NCI-H82 treated with DMSO at 0.1 percent for 48 hours (cell line): ENCODE results near the gene ELL.
A peak's percentile ranks its signal among the peaks of the same experiment; 100 is the strongest.

ENCODE experiments used
- DNase-seq: peaks from one replicate; lab custom pipeline; 2025; ENCODE audit not compliant: unreplicated experiment; lab: John Stamatoyannopoulos, UW

ELL gene

DNA sequence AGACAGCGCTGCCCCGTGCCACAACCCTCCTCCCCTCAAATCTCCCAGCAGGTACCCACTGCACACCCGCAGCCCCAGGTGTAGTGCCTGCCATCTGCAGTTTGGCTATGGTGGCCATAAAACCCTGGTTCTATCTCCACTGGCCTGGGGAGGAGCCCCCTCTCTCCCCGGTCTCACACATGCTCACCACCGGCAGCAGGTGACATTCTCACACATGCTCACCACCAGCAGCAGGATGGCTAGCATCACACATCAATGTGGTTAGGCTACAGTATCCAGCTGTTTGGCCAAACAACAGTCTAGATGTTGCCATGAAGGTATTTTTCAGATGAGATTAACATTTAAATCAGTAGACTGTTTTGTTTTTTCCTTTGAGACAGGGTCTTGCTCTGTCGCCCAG lies 31.1 kb downstream of the ELL start:
- DNase-seq, result no peak

DNA sequence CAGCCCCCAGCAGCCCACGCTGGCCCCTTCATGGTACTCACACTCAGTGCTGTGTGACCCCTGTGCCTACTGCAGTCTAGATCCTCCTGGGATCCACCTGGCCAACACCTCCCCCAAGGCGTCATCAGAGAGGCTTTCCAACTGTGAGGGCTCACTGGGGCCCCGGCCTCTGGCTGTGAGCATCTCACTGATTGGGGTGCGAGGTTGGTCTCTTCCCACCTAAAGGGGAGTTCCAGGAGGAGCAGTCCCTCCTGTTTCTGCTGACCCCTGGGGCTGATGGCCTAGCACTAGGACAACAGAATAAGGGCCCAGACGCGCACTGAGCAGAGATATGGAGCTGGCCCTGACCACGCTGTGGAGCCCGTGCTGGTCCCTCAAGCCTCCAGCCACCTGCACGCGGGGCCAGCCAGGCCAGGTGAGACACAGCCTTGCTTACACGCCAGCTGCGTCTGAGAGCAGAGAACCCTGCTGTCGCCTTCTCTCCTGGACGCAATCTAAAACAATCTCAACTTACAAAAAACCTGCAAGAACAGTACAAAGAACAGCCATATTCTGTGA lies 32.2 kb downstream of the ELL start:
- DNase-seq, result no peak

DNA sequence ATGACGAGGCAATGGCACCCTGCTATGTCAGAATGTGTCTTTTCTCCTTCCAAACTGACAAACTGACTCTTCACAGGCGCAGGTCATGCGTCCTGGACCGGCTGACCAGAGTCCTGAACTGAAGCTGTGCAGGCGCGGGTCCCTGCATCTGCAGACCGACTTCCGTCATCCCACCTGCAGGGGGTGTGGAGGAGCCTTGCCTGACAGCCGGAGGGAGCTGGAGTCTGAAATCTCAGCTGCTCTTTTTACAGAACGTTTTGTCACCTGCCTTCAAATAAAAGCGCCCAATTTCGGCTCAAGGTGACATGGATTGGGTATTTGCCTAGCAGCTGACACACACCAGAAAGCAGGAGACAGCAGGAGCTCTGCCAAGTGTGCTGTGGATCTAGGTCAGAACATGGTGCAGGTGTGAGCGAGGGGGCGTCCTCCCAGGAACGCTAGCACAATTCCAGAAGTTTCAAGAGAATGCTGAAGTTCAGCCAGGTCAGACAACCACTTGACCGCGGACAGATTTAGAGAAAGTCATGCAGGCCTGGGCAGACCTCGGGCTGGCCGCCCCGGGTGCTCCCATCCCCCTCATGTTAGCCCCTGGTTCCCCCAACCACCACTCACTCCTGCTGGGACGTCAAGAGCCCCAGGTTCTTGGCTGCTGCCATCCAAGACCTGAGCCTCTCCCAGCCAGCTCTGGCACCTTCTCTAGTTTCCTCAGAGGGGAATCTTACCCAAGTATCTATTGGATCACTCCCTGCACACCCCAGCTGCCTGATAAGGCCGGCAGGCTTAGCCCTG lies 32.8 kb downstream of the ELL start:
- DNase-seq, result no peak

DNA sequence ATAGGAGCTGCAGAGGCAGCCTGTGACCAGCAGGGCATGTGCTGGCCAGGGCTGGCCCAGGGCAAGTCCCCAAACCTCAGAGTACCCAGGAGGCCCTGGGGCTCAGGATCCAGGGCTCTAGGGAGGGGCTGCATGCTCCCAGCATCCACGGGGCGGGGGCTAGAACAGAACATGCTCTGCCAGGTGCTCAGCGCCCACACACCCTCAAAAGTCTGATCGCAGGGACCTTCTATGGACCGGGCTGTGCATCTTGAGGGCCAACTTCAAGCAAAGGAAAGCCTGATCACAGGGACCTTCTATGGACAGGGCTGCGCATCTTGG lies 33.5 kb downstream of the ELL start:
- DNase-seq, result no peak

DNA sequence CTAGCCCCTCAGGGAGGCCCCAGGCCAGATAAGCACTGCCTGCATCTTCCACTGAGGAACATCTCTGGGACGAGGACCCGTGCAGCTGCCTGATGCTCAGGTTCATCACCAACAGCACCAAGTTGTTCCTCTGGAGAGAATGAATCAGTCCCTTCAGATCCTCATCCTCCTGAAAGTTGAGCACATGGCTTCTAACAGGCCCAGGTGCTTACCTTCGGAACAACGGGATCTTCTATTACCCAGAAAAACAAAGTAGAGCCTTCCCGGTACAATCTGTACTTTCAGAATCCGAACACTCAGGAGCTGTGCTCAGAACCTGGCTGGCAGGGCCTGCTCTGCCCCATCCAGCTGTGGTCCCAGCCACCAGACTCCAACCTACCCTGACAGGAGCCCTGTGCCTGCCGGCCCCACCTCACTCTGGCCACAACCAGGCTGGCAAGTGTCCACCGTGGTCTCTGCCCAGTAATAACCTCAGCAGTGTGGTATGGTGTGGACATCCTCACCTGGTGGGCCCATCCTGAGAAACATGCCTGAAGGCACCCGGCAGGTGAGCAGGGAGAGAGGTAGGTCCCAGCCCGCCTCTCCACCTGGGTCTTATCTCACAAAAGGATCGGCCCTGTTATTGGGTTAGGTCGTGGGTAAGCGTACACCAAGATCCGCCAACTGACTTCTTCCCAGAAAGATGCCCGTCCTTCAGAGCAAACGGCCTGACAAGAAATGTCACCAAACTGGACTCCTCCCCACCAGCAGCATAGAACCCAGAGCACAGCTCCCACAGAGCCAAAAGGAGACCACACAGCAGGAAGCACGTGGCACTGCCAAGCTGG lies 34.1 kb downstream of the ELL start:
- no peak for DNase-seq

DNA sequence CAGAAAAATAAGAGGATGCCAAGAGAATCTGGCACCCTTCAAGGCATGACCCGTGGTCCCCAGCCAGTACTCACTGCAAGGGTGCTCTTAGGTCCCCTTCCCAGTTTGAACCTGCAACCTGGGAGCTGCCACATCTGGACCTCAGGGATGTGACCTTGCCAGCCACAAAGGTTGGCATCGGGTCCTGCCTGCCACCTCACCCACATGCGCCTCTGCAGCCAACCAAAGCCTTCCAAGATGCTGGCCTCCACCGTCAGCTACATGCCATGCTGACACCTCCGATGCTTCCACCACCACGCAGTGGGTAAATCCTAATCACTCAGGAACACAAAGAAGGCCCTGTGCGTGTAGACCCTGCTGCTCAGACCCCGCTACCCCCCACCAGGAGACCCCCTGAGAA lies 35.1 kb downstream of the ELL start:
- DNase-seq, result no peak

DNA sequence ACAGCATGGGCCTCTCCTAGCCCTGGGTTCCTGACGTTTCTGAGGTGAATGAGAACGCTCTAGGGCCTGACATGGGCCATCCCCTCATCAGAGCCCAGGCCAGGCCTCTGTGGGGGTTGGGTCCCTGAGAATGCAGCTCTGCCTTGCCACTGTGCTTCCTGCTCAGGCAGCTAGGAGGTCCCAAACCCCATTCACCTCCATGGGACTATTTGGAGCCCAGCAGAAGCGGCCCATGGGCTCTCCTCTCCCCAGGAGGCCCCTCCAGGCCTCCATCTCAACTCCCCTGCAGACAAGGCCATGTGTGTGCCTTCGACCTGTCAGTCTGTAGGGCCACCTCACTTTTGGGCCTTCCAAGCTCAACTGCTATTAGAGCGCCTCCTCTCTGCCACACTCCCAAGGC lies 36.9 kb downstream of the ELL start:
- DNase-seq, result no peak

DNA sequence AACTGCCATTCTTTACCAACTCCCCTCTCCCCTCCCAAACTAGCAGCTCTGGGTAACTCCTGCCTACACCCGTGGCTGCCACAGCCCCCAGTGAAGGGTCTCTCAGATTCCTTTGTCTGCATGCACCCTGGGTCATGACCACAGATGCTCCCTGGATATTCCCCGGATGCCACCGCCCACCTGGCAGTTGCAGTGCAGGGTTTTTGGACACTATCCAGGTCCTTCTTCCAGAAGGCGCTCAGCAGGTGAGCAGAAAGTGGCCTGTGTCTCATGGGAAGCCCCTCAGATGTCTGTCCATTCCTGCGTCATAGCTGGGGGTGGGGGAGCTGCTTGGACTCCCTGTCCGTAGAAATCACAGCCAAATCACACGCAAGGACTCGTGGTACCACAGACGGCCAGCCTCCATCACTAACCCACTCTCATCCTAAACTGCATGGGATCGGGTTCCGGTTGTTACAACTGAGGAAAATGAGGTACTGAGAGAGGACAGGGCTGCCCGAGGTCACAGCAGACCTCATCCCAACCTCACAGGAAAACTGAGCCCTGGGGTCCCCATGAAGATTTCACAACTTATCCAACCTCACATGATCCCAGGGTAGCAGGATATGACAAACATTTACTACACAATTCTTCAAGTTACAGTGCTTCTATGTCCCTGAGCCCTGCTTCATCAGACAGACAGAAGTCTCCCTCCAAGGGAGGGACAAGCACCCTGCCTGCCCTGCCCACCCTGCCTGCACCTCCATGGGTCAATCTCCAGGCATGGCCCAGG lies 38.6 kb downstream of the ELL start:
- no peak for DNase-seq

DNA sequence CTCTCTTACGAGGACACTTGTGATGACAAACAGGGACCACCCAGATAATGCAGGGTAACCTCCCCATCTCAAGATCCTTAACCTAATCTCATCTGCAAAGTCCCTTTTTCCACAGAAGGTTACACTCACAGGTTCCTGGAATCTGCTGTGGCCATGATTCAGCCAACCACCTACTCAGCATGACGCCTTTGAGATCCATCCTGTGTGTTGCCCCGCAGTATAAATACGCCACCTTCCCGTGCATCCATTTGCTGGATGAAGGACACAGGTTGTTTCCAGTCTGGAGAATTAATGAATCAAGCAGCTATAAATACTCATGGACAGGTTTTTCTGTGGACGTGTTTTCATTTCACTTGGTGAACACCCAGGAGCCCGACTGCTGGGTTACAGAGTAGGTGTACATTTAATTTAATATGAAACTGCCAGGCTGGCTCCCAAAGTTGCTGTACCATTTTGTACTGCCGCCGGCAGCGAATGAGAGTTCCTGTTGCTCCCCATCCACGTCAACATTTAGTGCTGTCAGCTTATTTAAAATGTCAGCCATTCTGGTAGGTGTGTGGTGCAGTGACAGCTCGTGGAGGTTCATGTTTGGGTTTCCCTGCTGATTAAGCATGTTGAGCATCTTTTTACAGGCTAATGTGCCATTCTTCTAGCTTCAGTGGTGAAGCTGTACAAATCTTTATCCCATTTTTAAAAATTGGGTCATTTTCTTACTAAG lies 40.2 kb downstream of the ELL start:
- no peak for DNase-seq

DNA sequence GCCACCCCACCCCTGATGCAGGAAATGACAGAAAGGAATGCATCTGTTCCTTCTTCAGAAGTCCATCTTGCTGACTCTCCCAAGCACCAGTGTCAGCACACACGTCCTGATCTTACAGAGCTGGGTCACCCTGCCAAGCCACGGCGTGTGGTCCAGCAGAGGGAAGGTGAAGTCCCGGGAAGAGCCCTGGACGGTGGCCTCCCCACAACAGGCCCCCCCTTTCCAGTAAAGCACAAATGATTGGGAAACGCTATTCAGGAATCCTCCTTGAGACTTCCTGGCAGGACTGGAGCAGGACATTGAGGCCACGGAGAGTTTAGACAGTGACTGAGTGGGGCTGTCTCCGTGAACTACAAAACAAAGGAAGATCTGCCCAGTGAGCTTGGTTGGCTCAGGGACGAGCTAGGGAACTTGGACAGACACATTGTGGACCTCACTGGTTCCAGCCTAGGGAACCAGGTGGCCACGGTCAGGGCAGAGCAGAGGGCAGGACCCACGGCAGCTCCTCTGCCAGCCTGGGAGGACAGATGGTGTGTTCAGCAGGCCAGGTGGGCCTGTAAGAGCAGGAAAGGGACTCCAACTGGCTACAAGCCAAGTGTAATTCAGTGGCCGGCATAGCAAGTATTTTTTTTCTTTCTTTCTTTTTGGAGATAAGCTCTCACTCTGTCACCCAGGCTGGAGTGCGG lies 41.7 kb downstream of the ELL start:
- peak; percentile 29 for DNase-seq

DNA sequence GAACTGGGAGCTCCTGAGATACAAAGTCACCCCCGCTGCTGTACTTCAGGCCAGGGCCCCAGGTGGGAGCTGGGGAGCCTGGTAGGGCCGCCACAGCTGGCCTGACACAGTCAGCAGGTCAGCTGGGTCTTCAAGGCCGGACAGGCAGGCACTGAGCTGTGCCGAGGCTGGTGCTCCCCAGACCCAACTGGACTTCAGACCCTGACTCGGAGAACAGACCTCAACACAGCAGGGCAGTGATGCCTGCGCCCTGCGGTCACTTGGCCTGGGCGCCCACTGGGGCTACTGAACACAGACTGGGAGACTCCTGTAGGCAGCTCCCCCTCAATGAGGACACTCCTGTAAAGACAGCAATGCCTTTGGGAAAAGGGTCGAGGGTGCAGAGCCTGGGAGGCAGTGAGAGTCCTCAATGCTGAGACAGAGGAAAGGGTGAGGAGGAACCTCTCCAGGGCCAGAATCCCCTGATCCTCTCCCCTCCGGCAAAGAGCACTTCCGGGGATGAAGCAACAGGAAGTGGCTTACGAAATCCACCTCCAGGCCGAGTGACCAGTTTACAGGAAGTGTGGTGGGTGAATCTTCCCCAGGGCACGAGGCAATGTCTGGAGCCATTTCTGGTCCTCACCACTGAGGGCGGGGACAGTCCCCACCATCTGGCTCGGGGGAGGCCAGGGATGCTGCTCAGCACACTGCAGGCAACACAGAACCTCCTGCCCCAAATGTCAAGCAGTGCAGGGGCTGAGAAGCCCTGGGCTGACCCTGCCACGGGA lies 43.1 kb downstream of the ELL start:
- no peak for DNase-seq

DNA sequence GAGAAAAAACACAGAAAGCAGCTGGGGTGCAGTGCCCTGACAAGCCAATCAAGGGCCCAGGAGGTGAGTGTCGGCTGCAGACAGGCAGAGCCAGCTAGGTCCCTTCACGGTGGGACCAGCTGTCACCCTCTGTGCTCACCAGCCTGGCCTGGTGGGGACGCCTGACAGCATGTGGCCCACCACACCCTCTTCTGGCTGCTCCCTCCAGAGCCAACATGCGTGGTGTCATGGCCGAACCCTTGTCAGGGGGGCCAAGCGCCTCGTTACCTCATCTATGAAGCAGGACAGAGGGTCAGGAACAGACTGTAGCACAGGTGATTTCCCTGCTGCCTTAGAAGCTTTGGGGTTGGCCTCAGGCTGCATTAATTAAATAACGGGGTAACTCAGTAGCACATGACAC lies 43.9 kb downstream of the ELL start:
- DNase-seq, result no peak

DNA sequence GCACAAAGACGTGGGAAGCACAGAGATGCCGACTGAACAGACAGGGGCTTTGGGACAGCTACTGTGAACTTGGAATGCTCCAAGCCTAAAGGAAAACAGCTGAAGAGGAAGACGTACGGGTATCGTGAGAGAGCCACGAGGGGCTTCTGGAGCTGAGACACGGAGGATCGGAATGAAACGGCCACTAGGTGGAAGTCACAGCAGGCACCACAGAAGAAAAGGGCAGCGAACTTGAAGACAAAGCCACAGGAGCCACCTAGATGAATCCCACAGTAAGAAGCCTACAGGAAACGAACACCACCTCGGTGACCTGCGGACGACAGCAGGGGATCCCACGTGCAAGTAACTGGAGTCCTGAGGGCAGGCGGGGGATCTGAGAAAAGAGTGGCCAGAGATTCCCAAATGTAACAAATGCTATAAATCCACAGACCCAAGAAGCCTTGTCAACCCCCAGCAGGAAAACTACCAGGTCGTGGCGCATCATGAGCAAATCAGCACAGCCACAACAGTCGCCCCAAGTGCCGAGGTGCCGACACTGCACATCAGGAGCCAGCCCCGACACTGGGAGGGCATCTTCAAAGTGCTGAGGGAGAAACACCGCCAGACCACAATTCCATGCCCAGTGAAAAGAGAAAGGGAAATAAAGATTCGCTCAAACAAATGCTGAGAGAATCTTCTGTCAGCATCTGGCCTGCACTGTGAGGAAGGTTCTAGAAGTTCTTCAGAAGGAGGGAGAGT lies 44.7 kb downstream of the ELL start:
- no peak for DNase-seq

DNA sequence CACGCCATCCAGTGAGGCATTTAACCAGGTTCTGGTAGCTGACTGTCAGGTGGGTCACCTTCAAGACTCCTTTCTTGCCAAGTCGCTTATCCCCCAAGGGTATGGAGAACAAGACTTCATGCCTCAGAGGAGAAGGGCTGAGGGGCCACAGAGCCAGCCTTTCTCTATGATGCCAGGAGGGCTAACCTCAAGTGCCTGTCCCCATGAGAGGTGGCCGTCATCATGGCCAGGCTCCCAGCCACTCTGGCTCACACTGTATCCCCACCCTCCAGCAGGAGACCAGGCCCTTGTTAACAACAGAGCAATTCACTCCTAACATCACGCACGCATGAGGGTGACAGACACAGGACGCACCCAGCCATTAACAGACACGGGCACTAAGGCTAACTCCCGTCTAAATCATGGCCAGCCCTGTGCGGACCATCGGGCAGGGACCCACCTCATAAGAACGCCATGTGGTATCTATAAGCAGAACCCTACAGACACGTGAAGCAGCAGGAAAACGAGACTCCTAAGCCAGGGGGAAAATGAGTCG lies 45.3 kb downstream of the ELL start:
- no peak for DNase-seq

DNA sequence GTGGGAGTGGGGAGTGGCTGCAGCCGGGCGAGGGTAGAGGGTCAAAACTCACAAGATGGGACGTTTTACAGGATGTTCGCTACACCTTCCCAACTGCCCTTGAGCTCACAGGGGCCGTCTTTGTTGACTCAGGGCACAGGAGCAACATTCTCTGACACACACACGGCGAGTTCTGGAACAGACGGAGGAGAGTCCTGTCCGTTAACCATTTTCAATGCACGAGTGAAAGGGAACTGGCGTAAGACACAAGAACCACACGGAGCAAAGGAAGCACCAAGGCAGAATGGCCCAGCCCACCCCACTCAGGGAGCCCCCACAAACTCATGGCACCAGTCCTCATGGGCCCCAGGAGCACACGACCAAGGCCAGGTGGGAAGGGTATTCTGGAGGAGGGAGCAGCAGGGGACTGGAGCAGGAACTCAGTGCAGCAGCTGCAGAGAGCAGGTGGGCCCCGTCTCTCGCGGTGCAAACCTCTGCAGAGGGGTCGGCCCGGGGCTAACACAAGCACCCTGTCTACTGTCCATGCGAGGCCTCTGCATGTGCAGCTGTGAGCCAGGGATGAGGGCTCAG lies 46.0 kb downstream of the ELL start:
- DNase-seq, result no peak

DNA sequence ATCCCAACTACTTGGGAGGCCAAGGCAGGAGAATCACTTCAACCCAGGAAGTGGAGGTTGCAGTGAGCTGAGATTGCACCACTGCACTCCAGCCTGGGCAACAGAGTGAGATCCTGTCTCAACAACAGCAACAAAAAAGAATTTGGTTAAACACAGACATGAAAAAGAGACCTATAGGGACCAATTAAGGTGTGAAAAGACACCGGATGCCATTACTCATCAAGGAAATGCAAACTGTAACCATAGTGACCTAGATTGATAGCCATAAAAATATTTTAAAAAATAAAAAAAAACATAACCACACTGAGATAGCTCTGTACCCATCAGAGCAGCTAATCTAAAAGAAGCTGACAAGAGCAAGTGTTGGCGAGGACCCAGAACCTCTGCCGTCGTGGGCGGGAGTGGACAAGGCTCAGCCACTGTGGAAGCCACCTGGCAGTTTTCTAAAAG lies 46.8 kb downstream of the ELL start:
- DNase-seq, result no peak

DNA sequence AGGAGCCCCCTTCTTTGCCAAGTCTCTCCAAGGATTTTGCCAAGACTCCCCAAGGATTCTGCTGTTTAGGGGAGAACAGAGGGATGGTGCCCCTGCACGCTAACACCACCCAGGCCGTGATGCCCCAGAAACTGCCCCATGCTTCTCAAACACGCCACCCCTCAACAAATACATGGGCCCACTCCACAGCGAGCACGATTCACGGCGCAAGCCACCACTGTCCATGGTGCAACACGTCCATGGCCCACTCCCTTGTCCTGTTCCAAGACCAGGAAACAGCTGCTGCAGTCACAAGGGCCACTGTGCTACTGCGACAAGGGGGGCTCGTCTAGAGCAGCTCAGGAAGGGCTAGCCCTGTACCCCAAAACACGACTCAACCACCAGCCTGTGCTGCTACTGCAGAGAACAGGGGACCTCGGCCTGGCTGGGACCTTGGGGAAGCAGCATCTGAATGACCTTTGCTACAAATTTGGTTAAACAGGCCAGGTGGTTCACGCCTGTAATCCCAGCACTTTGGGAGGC lies 47.4 kb downstream of the ELL start:
- no peak for DNase-seq

DNA sequence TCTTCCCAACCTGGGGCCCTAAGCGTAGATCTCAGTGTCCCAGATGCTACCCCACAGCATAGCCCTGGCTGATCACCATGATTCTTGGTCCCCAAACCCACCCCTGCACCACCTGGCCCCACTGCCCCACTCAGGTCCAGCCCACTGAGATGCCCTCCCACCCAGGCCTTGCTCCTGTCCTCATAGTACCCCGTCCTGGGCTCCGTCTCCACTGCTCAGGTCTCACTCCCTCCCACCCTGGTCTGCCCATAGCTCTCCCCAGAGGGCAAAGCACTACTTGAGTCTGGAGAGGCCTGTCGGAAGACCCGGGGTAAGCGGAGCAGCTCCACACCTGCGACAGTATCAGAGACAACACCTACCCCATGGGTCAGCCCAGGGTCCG lies 48.2 kb downstream of the ELL start:
- DNase-seq, result no peak
